H9 (cell line): ENCODE data around the gene EVL. TPM values are rescaled to one million over a fixed set of nuclear protein-coding genes. Genes with fewer than 3 reads are reported as not detected.

ENCODE experiments used
- DNase-seq: peaks from one replicate; pipeline ENCODE4 v3.0.0-alpha.2; 2017
- H2AFZ ChIP-seq: one replicate; pipeline ENCODE4 v1.6.1; 2013; ENCODE audit warnings: mild to moderate bottlenecking, low read length, control low read depth, moderate library complexity
- H2AK5ac ChIP-seq: 2 replicates; pipeline ENCODE4 v1.6.1; 2013; ENCODE audit warnings: low read length, control low read depth, mixed read lengths; ENCODE audit not compliant: insufficient read length
- H2BK120ac ChIP-seq: one replicate; pipeline ENCODE4 v1.6.1; 2013; ENCODE audit warnings: low read depth, mild to moderate bottlenecking, low read length, control low read depth, inconsistent platforms; ENCODE audit not compliant: poor library complexity, severe bottlenecking
- H2BK12ac ChIP-seq: 2 replicates; pipeline ENCODE4 v1.6.1; 2013; ENCODE audit warnings: low read length, control low read depth, mixed read lengths, low read depth; ENCODE audit not compliant: insufficient read length
- H2BK15ac ChIP-seq: 2 replicates; pipeline ENCODE4 v1.6.1; 2013; ENCODE audit warnings: low read depth, low read length, control low read depth
- H2BK20ac ChIP-seq: one replicate; pipeline ENCODE4 v1.6.1; 2013; ENCODE audit warnings: low read depth, mild to moderate bottlenecking, low read length, control low read depth, inconsistent platforms; ENCODE audit not compliant: poor library complexity, severe bottlenecking
- H2BK5ac ChIP-seq: 2 replicates; pipeline ENCODE4 v1.6.1; 2013; ENCODE audit warnings: low read length, control low read depth, mixed read lengths; ENCODE audit not compliant: insufficient read length
- H3K14ac ChIP-seq: 2 replicates; pipeline ENCODE4 v1.6.1; 2013; ENCODE audit warnings: low read length, control low read depth; ENCODE audit not compliant: insufficient read depth
- H3K18ac ChIP-seq: 2 replicates; pipeline ENCODE4 v1.6.1; 2013; ENCODE audit warnings: low read depth, mild to moderate bottlenecking, mixed read lengths, low read length, control low read depth; ENCODE audit not compliant: insufficient read length
- H3K23ac ChIP-seq: 2 replicates; pipeline ENCODE4 v1.6.1; 2013; ENCODE audit warnings: low read length, control low read depth, mixed read lengths, low read depth; ENCODE audit not compliant: insufficient read length
- H3K23me2 ChIP-seq: 2 replicates; pipeline ENCODE4 v1.6.1; 2013; ENCODE audit warnings: low read depth, mild to moderate bottlenecking, mixed read lengths, low read length, control low read depth; ENCODE audit not compliant: insufficient read length, poor library complexity, severe bottlenecking
- H3K27ac ChIP-seq: 2 replicates; pipeline ENCODE4 v1.5.1; 2013; ENCODE audit warnings: low read length, control low read depth, mixed read lengths, low read depth; ENCODE audit not compliant: insufficient read length
- H3K27me3 ChIP-seq: 2 replicates; pipeline ENCODE4 v1.6.1; 2013; ENCODE audit warnings: low read length, control low read depth, inconsistent platforms; ENCODE audit not compliant: insufficient read depth
- H3K4ac ChIP-seq: 2 replicates; pipeline ENCODE4 v1.6.1; 2013; ENCODE audit warnings: low read depth, mild to moderate bottlenecking, control low read depth, inconsistent platforms, low read length, moderate library complexity
- H3K4me1 ChIP-seq: 2 replicates; pipeline ENCODE4 v1.6.1; 2013; ENCODE audit warnings: low read length, control low read depth, inconsistent platforms; ENCODE audit not compliant: insufficient read depth
- H3K4me2 ChIP-seq: 2 replicates; pipeline ENCODE4 v1.6.1; 2013; ENCODE audit warnings: low read length, control low read depth, mixed read lengths; ENCODE audit not compliant: insufficient read length, insufficient read depth
- H3K56ac ChIP-seq: 2 replicates; pipeline ENCODE4 v1.6.1; 2013; ENCODE audit warnings: low read depth, mild to moderate bottlenecking, mixed read lengths, low read length, control low read depth; ENCODE audit not compliant: insufficient read length
- H3K79me1 ChIP-seq: 2 replicates; pipeline ENCODE4 v1.6.1; 2013; ENCODE audit warnings: low read depth, mild to moderate bottlenecking, moderate library complexity, low read length, control low read depth, inconsistent platforms; ENCODE audit not compliant: insufficient read depth, poor library complexity, severe bottlenecking
- H3K79me2 ChIP-seq: 2 replicates; pipeline ENCODE4 v1.6.1; 2013; ENCODE audit warnings: low read length, control low read depth, inconsistent platforms; ENCODE audit not compliant: insufficient read depth
- H3K9ac ChIP-seq: 2 replicates; pipeline ENCODE4 v1.6.1; 2013; ENCODE audit warnings: low read length, control low read depth, mixed read lengths; ENCODE audit not compliant: insufficient read length; ENCODE audit errors: extremely low read depth
- H3K9me3 ChIP-seq: one replicate; pipeline ENCODE4 v1.6.1; 2013; ENCODE audit warnings: low read depth, low read length, inconsistent platforms; ENCODE audit not compliant: control insufficient read depth
- H3T11ph ChIP-seq: one replicate; pipeline ENCODE4 v1.6.1; 2013; ENCODE audit warnings: mild to moderate bottlenecking, low read length, control low read depth, inconsistent platforms
- H4K20me1 ChIP-seq: one replicate; pipeline ENCODE4 v1.6.1; 2013; ENCODE audit not compliant: control insufficient read depth, insufficient read length, insufficient read depth
- H4K5ac ChIP-seq: 2 replicates; pipeline ENCODE4 v1.6.1; 2013; ENCODE audit warnings: low read depth, mild to moderate bottlenecking, mixed read lengths, low read length, control low read depth; ENCODE audit not compliant: insufficient read length
- H4K8ac ChIP-seq: replicated peaks from 2 replicates; pipeline ENCODE4 v1.6.1; 2013; ENCODE audit warnings: low read length, control low read depth, mixed read lengths, low read depth; ENCODE audit not compliant: insufficient read length
- H4K91ac ChIP-seq: 2 replicates; pipeline ENCODE4 v1.6.1; 2013; ENCODE audit warnings: low read depth, mild to moderate bottlenecking, moderate library complexity, mixed read lengths, low read length, control low read depth; ENCODE audit not compliant: insufficient read length
- H3K27ac Mint-ChIP-seq, 3 experiments: 2 replicates in 2 of 3; 3 replicates in 1 of 3; pipeline ENCODE4 v1.8.0; 2020 to 2021; ENCODE audit warnings: mixed read lengths in 3 of 3, mild to moderate bottlenecking in 1 of 3, moderate library complexity in 1 of 3
- H3K27me3 Mint-ChIP-seq: 2 replicates; pipeline ENCODE4 v1.8.0; 2021; ENCODE audit warnings: low read depth, mild to moderate bottlenecking, moderate library complexity, mixed read lengths
- H3K36me3 Mint-ChIP-seq, 3 experiments: 2 replicates in 2 of 3; 3 replicates in 1 of 3; pipeline ENCODE4 v1.8.0; 2020 to 2021; ENCODE audit warnings: low read depth in 3 of 3, mixed read lengths in 3 of 3; ENCODE audit not compliant: insufficient read depth in 1 of 3
- H3K4me1 Mint-ChIP-seq, 2 experiments: 2 replicates each; pipeline ENCODE4 v1.8.0; 2020; ENCODE audit warnings: mixed read lengths in 2 of 2
- H3K4me3 Mint-ChIP-seq, 2 experiments: 2 replicates in 1 of 2; 3 replicates in 1 of 2; pipeline ENCODE4 v1.8.0; 2020 to 2021; ENCODE audit warnings: mild to moderate bottlenecking in 2 of 2, mixed read lengths in 2 of 2, moderate library complexity in 1 of 2
- H3K9me3 Mint-ChIP-seq, 2 experiments: 2 replicates in 1 of 2; 3 replicates in 1 of 2; pipeline ENCODE4 v1.8.0; 2020; ENCODE audit warnings: mild to moderate bottlenecking in 2 of 2, mixed read lengths in 2 of 2, moderate library complexity in 1 of 2
- CTCF ChIP-seq: fragments of 200-600 bp; sonication (generic); conservative IDR thresholded peaks from 3 replicates; pipeline ENCODE4 v1.8.0; 2021; ENCODE audit warnings: antibody characterized with exemption, mild to moderate bottlenecking
- total RNA-seq: library from RNA; stranded (reverse); gene quantifications from 2 replicates; pipeline ENCODE4 v1.2.1, GENCODE V29; 2021

Gene EVL
- total RNA-seq, 1 experiment from 2014 or later, result 53.2 TPM

- H2BK20ac ChIP-seq, result no peak overlapping the region
- no peak for DNase-seq
- H3K56ac ChIP-seq, result no peak overlapping the region
- H3K9me3 ChIP-seq, result no peaks in the 10 kb centered on the region
- no peak overlapping the region for H3K9ac ChIP-seq
- peaks cover 14% of the 10 kb centered on the region for H3K27me3 Mint-ChIP-seq
- no peak overlapping the region for H2BK15ac ChIP-seq
- no peak overlapping the region for H3T11ph ChIP-seq
- H3K4ac ChIP-seq, result no peak overlapping the region
- no peak overlapping the region for H4K5ac ChIP-seq
- H2BK12ac ChIP-seq, result no peak overlapping the region
- no peak overlapping the region for H3K4me2 ChIP-seq
- H4K8ac ChIP-seq, result no peak overlapping the region
- H2BK5ac ChIP-seq, result no peak overlapping the region
- no peaks in the 10 kb centered on the region for H3K79me2 ChIP-seq
- no peaks in the 10 kb centered on the region for H3K36me3 Mint-ChIP-seq
- no peak overlapping the region for H3K4me3 Mint-ChIP-seq
- H2AK5ac ChIP-seq, result no peak overlapping the region
- peaks cover 0 to 5% of the 10 kb centered on the region in 2 experiments; a peak in 1 of 4 replicates for H3K4me1 Mint-ChIP-seq
- H3K9me3 Mint-ChIP-seq, result no peaks in the 10 kb centered on the region
- no peaks in the 10 kb centered on the region for H3K23me2 ChIP-seq
- TF ChIP-seq CTCF, result no peak
- H4K20me1 ChIP-seq, result no peaks in the 10 kb centered on the region
- H3K4me1 ChIP-seq, result no peaks in the 10 kb centered on the region
- H3K23ac ChIP-seq, result no peak overlapping the region
- H3K27ac ChIP-seq, result no peak overlapping the region
- peaks cover 5% of the 10 kb centered on the region; the same call in 1 of the 2 replicates for H3K27me3 ChIP-seq
- no peak overlapping the region for H2BK120ac ChIP-seq
- no peak overlapping the region for H3K14ac ChIP-seq
- H4K91ac ChIP-seq, result no peak overlapping the region
- no peaks in the 10 kb centered on the region for H3K79me1 ChIP-seq
- H2AFZ ChIP-seq, result no peak overlapping the region
- no peak overlapping the region for H3K27ac Mint-ChIP-seq
- H3K18ac ChIP-seq, result no peak overlapping the region
These were observed 30.2 kb upstream of the EVL start for GRCh38 chr14:100034961-100035500.
